Heart left ventricle (tissue), 16 donors: ENCODE measurements around the gene RFNG. TPM values are rescaled to one million over a fixed set of nuclear protein-coding genes. Genes with fewer than 3 reads are reported as not detected.

ENCODE experiments used
- ATAC-seq, 4 donors: fragments of 200-7000 bp; cut with Tn5 transposase; one replicate each; pipeline ENCODE4 v1.9.1; 2020 to 2022; ENCODE audit warnings: moderate library complexity in 4 of 4, mild to moderate bottlenecking in 3 of 4, moderate number of reproducible peaks in 1 of 4
- DNase-seq, 5 donors: peaks; one replicate each; pipeline ENCODE4 v3.0.0-alpha.2; 2020
- H3K27ac ChIP-seq, 12 donors: fragments of 200-600 bp; sonication (generic) in 4 of 12; one replicate each; pipeline versions ENCODE4 v1.5.0 to v1.8.0; 2016 to 2022; ENCODE audit warnings: mild to moderate bottlenecking in 2 of 12
- H3K27me3 ChIP-seq, 9 donors: fragments of 200-600 bp; sonication (generic) in 2 of 9; one replicate each; pipeline versions ENCODE4 v1.5.1 to v1.8.0; 2016 to 2022; ENCODE audit warnings: mild to moderate bottlenecking in 3 of 9
- H3K36me3 ChIP-seq, 9 donors: fragments of 200-600 bp; sonication (generic) in 2 of 9; one replicate each; pipeline versions ENCODE4 v1.5.0 to v1.8.0; 2018 to 2022; ENCODE audit warnings: mild to moderate bottlenecking in 2 of 9
- H3K4me1 ChIP-seq, 12 donors: fragments of 200-600 bp; sonication (generic) in 4 of 12; one replicate each; pipeline versions ENCODE4 v1.5.0 to v1.8.0; 2016 to 2022; ENCODE audit warnings: mild to moderate bottlenecking in 3 of 12
- H3K4me3 ChIP-seq, 12 donors: fragments of 200-600 bp; sonication (generic) in 4 of 12; one replicate each; pipeline versions ENCODE4 v1.5.0 to v1.8.0; 2017 to 2022; ENCODE audit warnings: mild to moderate bottlenecking in 9 of 12, moderate library complexity in 4 of 12
- H3K9me3 ChIP-seq, 12 donors: fragments of 200-600 bp; sonication (generic) in 4 of 12; one replicate each; pipeline versions ENCODE4 v1.5.0 to v1.8.0; 2016 to 2022; ENCODE audit warnings: mild to moderate bottlenecking in 1 of 12
- CTCF ChIP-seq, 12 donors: fragments of 200-600 bp; sonication (generic) in 4 of 12; IDR thresholded peaks; one replicate each; pipeline versions ENCODE4 v1.5.0 to v1.8.0; 2018 to 2022; ENCODE audit warnings: antibody characterized with exemption in 12 of 12, mild to moderate bottlenecking in 5 of 12
- POLR2A ChIP-seq, 2 donors: fragments of 450-650 bp; IDR thresholded peaks; one replicate each; pipeline ENCODE4 v1.6.1; 2017; ENCODE audit warnings: antibody characterized with exemption in 2 of 2, mild to moderate bottlenecking in 2 of 2, moderate library complexity in 2 of 2
- WGBS, 4 donors: extraction: QIAGEN DNeasy Blood & Tissue Kit in 2 of 4; methylation state at CpG; one replicate each; pipeline versions ENCODE4 v1.1.5 to v1.1.7; 2013 to 2018; 5-methylcytosine and 5-hydroxymethylcytosine counted together
- intact Hi-C, 10 donors: fragments of 100-400 bp; cut with DNase I; formaldehyde crosslinking; loops; one replicate each; pipeline versions ENCODE4 v1.11.1 to v1.14.2; 2022
- polyA plus RNA-seq, 2 donors: library from polyadenylated mRNA; stranded (reverse); fragments of 200-250 nt; gene quantifications; one replicate each; pipeline ENCODE4 v1.2.3, GENCODE V29; 2013
- total RNA-seq, 9 donors: library from RNA; depleted of rRNA in 2 of 9; stranded (reverse); fragments of >200 nt in 2 of 9; fragmentation: NEBNext Ultra II Directional in 3 of 9; extraction: Animal tissue kit (Norgen Biotek cat#: 25700) in 3 of 9; gene quantifications; one replicate each; pipeline versions ENCODE4 v1.1.0 to v1.2.4, GENCODE V29; 2016 to 2023
- donor health status: ischemic (EF 13 %, LVEDD 7.1; RV severe dilation, severe dysfunction).
- donor health status: healthy with polysubstance abuse.
- donor health status: DM: no; HTN: yes; CAD: no.
- donor health status: DM: no; HTN: no; CAD: no.
- donor health status: ischemic (EF 25% LVEDD 6.9; RV normal size, moderate dysfunction).
- donor health status: ischemic (EF 25% LVEDD 5.7; RV mildly dilated, moderate dysfunction).
- donor health status: healthy.
- donor health status: DM: yes; HTN: yes; CAD: no.
- donor health status: ischemic (EF 35%, LVEDD 5.7; RV mildly dilated, moderate dysfunction).
- donor health status: nonischemic (EF 11% LVEDD 7.7; RV severe dilation, severe dysfunction).
- donor health status: DM: yes; HTN: yes; CAD: no.
- donor health status: PGD.
- donor health status: ischemic (EF 29% LVEDD 5.4; RV normal size, mild dysfunction).
- donor health status: nonischemic (EF 23%, LVEDD 6.1; RV moderate dilation, normal function).

RFNG gene
- total and polyA plus RNA-seq, 11 donors = 16.4 to 30.6 (median 21.2) TPM

- peaks cover 0 to 5% (median 0%) of the 10 kb centered on the region in 9 donors for H3K36me3 ChIP-seq
- intact Hi-C loops = loop anchor here in 9 of 10 donors (1.0 to 10.0 kb wide), 8 partner anchors 74 to 294 kb away; no protein-coding TSS in a partner anchor
Observed at GRCh38 chr17:82030470-82031302, 20.9 kb downstream of the RFNG start.

GRCh38 chr17:82029990-82030469 is 21.6 kb downstream of the RFNG start:
- no peak overlapping the region for H3K27ac ChIP-seq
- H3K27me3 ChIP-seq = peaks cover 0 to 9% (median 0%) of the 10 kb centered on the region in 9 donors
- ATAC-seq (peak in 1 of 4 donors; percentile 1), DNase-seq (no peak)
- H3K9me3 ChIP-seq = no peaks in the 10 kb centered on the region
- H3K4me3 ChIP-seq = peak overlapping the region in 9 of 12 donors; percentile 33 to 62 (median 53)
- TF ChIP-seq CTCF (IDR thresholded peaks at IDR 0.05) (no peak), POLR2A (IDR thresholded peaks at IDR 0.05) (no peak)
- 63 to 73% (median 69%) methylated on average over 13 to 31 of the region's 31 CpGs for WGBS, 4 donors
- peaks cover 0 to 34% (median 16%) of the 10 kb centered on the region in 12 donors for H3K4me1 ChIP-seq
- H3K36me3 ChIP-seq = peaks cover 0 to 4% (median 0%) of the 10 kb centered on the region in 9 donors
- intact Hi-C loops = loop anchor here (1.0 to 10.0 kb wide), 9 partner anchors 75 to 295 kb away; partner anchors contain the start of gene P4HB (in 1 of the 10)

More at GRCh38 chr17:82030470-82031302, 20.9 kb downstream of the RFNG start:
- Histone ChIP-seq H3K27ac (peak overlapping the region in 2 of 12 donors; percentile 3 to 50), H3K4me3 (peak overlapping the region; percentile 23 to 62 (median 52)), H3K27me3 (peaks cover 0 to 9% (median 0%) of the 10 kb centered on the region in 9 donors), H3K9me3 (no peaks in the 10 kb centered on the region), H3K4me1 (peaks cover 0 to 37% (median 16%) of the 10 kb centered on the region in 12 donors)
- DNase-seq (peak; percentile 79 to 94 (median 85)), ATAC-seq (peak; percentile 43 to 89 (median 79))
- WGBS, 4 donors = 1 to 2% (median 1%) methylated on average over 39 to 94 of the region's 94 CpGs
- TF ChIP-seq CTCF (IDR thresholded peaks at IDR 0.05) (peak; percentile 86 to 98 (median 95)), POLR2A (IDR thresholded peaks at IDR 0.05) (no peak)

- ATAC-seq = peak; percentile 5 to 39 (median 34)
- Histone ChIP-seq H3K4me3 (no peak overlapping the region), H3K27ac (peak overlapping the region in 1 of 12 donors; percentile 16), H3K9me3 (no peaks in the 10 kb centered on the region), H3K36me3 (peaks cover 0 to 4% (median 0%) of the 10 kb centered on the region in 9 donors), H3K27me3 (peaks cover 0 to 9% (median 0%) of the 10 kb centered on the region in 9 donors), H3K4me1 (peaks cover 0 to 34% (median 16%) of the 10 kb centered on the region in 12 donors)
- TF ChIP-seq POLR2A (IDR thresholded peaks at IDR 0.05) (no peak), CTCF (IDR thresholded peaks at IDR 0.05) (no peak)
- WGBS, 4 donors = 69 to 78% (median 75%) methylated on average over 15 to 16 of the region's 16 CpGs
- peak in 2 of 5 donors; percentile 65 to 66 for DNase-seq
- intact Hi-C loops = loop anchor here in 5 of 10 donors (2.0 to 10.0 kb wide), 3 partner anchors 125 to 293 kb away; partner anchors contain the start of gene P4HB (in 1 of the 5)
Observed at GRCh38 chr17:82029391-82029790, 22.2 kb downstream of the RFNG start.
